NCI-H446 treated with DMSO at 0.1 percent for 48 hours (cell line): ENCODE data around the gene GAB3.

Experiments used
- DNase-seq: peaks from one replicate; lab custom pipeline; 2025; lab: John Stamatoyannopoulos, UW

Gene GAB3

GRCh38 chrX:154750301-154751202 is at the start of gene GAB3:
TSS of gene GAB3 (minus strand) at chrX:154751077. CDS start at chrX:154751025, 52 bp downstream.
- DNase-seq: no peak

GRCh38 chrX:154799556-154800348 is 48.9 kb upstream of the GAB3 start:
- DNase-seq: peak; percentile 1

GRCh38 chrX:154797006-154797405 is 46.1 kb upstream of the GAB3 start:
- DNase-seq: no peak

- no peak for DNase-seq
Observed at GRCh38 chrX:154795016-154795415, 44.1 kb upstream of the GAB3 start.

GRCh38 chrX:154793084-154793795 is 42.4 kb upstream of the GAB3 start:
- DNase-seq: no peak

GRCh38 chrX:154791939-154792338 is 41.1 kb upstream of the GAB3 start:
- DNase-seq: no peak

- DNase-seq: no peak
Observed at GRCh38 chrX:154791467-154791866, 40.6 kb upstream of the GAB3 start.

GRCh38 chrX:154785716-154786115 is 34.8 kb upstream of the GAB3 start:
- DNase-seq: no peak

GRCh38 chrX:154784149-154784995 is 33.5 kb upstream of the GAB3 start:
- DNase-seq: no peak

- DNase-seq: no peak
Observed at GRCh38 chrX:154780968-154781367, 30.1 kb upstream of the GAB3 start.

- DNase-seq: no peak
Observed at GRCh38 chrX:154779261-154779660, 28.4 kb upstream of the GAB3 start.

- no peak for DNase-seq
Observed at GRCh38 chrX:154776753-154777152, 25.9 kb upstream of the GAB3 start.

- DNase-seq: no peak
Observed at GRCh38 chrX:154775419-154776349, 24.8 kb upstream of the GAB3 start.

GRCh38 chrX:154774622-154775021 is 23.7 kb upstream of the GAB3 start:
- no peak for DNase-seq

- DNase-seq: peak; percentile 90
Observed at GRCh38 chrX:154762537-154763296, 11.8 kb upstream of the GAB3 start, which contains the start of gene DKC1. TSS of gene DKC1 (plus strand) at chrX:154762864. CDS start at chrX:154762966, 102 bp downstream.

GRCh38 chrX:154761977-154762536 is 11.2 kb upstream of the GAB3 start:
- DNase-seq: peak; percentile 1

- no peak for DNase-seq
Observed at GRCh38 chrX:154758696-154759095, 7.8 kb upstream of the GAB3 start.

GRCh38 chrX:154751669-154752271 is 893 bp upstream of the GAB3 start:
- DNase-seq: no peak
